ENCODE data around the gene UPF3B.

GRCh38 chrX:119816300-119816699 lies 36.5 kb downstream of the UPF3B start:
- no peak for TF ChIP-seq CTCF (IDR thresholded peaks at IDR 0.05; ENCODE audit: insufficient read depth, low read length)
- no peak for TF ChIP-seq POLR2AphosphoS5 (IDR thresholded peaks at IDR 0.05; ENCODE audit: low read depth)
- no peak for TF ChIP-seq REST (IDR thresholded peaks at IDR 0.05; ENCODE audit: insufficient replicate concordance, low read depth)
